ENCODE data around the gene PPP3R1.
A peak's percentile ranks its signal among the peaks of the same experiment; 100 is the strongest.

The PPP3R1 gene

DNA sequence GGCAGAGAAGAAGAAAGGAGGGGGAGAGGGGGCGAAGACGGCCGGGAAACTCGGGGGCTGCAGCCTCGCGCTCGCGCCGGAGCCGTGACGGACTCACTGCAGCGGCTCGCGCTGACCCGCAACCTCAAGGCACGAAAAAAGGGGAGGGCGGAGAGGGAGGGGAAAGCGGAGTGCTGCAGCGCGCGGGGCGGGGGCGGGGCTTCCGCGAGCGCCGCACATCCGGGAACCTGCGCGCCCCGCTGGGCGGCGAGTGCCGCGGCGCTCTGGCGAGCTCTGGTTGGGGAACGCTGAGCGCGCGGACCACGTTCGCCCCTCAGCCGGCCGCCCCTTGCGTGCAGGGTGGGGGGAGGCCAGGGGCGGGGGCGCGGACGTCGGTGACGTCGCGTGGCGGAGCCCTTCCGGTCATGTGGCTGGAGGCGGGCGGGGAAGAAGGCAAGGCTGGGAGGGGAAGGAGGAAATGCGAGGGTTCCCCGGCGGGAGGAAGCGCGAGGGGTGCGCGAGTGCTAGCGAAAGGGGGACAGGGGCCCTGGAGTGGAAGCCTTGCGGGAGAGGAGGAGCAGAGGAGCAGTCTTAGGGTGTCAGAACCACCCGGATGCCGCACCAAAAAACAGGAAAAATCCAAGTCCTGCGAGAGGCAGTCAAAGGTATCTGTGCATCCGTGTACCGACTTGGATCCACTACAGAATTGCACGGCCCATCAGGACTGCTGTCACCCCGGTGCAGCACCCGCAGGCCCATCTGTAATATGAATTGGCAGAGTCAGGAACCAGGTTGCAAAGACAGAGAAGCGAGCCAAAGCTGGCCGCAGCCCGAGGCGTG, at the start of gene PPP3R1:
Gene PPP3R1 (minus strand): TSS at position 133 of the 819 bp plus-strand sequence. CDS start 405 bp downstream, outside the sequence.
- DNase-seq: peak; percentile 82

DNA sequence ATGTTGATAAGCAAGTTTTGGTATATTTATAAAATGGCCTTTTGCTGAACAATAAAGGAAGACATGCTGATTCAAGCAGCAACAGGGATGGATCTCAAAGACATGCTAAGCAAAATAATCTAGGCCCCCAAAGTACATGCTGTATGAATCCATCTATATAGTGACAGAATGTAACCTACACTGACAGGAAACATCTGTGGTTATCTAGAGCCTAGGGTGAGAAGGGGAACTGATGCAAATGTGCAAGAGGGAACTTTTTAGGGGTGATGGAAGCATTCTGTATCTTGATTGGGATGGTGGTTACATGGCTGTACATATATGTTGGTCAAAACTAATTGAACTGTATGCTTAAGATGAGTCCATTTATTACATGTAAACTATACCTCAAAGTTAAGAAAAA, 43.2 kb upstream of the PPP3R1 start:
- DNase-seq: no peak

- DNase-seq: no peak
Observed at GRCh38 chr2:68294913-68295312, 42.6 kb upstream of the PPP3R1 start.

- DNase-seq: no peak
Observed at GRCh38 chr2:68294187-68294586, 41.9 kb upstream of the PPP3R1 start.

GRCh38 chr2:68293755-68294154, 41.4 kb upstream of the PPP3R1 start:
- DNase-seq: no peak

DNA sequence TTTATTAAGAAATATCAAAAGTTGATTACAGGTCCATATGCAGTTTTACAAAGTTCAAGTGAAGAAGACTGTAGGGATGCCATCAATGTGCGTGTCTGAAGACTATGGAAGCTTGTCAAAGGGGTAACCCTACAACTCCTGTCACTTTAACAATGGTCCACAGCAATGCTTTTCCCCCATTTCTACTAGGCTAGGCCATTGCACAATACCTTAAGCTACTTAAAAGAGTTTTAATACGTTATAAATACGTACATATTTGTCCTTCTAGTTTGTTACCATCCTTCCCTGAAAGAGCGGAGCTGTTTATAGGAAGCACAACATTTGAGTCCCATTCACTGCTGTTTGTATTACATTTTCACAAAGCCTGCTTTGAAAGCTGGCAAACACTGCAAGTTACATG, 40.7 kb upstream of the PPP3R1 start:
- DNase-seq: no peak

GRCh38 chr2:68292108-68292710, 39.9 kb upstream of the PPP3R1 start:
- DNase-seq: no peak

DNA sequence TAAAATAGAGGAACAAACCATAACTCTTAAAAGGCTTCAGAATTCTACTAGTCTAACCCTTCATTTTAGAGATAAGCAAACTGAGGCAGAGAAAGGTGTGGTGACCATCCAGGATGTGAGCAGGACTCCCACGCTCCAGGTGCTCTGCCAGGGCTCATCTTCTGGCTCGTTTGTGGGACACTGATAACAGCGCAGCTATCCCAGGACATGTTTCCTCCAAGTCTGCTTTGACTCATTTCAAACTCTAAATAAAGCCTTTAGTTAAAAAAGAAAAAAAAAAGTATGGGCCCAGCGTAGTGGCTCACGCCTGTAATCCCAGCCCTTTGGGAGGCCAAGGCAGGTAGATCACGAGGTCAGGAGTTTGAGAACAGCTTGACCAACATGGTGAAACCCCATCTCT, 39.0 kb upstream of the PPP3R1 start:
- no peak for DNase-seq

DNA sequence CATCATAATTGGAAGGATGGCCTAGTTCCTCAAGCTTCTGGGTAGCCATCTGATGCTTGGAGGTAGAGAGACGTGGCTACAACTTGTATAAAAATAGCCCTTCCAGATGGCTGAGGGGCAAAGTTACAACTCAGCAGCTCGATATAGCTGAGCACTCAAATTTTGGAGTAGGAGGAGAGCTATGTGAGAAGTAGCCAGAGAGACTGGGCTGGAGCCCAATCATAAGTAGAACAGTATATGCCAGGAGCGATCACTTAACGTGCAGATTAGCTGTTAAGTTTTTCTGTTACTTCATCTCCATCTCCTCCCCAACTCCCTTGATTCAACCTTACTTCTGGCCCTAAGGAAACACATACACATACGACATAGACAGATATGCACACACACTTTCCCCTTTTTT, 38.6 kb upstream of the PPP3R1 start:
- DNase-seq: no peak

DNA sequence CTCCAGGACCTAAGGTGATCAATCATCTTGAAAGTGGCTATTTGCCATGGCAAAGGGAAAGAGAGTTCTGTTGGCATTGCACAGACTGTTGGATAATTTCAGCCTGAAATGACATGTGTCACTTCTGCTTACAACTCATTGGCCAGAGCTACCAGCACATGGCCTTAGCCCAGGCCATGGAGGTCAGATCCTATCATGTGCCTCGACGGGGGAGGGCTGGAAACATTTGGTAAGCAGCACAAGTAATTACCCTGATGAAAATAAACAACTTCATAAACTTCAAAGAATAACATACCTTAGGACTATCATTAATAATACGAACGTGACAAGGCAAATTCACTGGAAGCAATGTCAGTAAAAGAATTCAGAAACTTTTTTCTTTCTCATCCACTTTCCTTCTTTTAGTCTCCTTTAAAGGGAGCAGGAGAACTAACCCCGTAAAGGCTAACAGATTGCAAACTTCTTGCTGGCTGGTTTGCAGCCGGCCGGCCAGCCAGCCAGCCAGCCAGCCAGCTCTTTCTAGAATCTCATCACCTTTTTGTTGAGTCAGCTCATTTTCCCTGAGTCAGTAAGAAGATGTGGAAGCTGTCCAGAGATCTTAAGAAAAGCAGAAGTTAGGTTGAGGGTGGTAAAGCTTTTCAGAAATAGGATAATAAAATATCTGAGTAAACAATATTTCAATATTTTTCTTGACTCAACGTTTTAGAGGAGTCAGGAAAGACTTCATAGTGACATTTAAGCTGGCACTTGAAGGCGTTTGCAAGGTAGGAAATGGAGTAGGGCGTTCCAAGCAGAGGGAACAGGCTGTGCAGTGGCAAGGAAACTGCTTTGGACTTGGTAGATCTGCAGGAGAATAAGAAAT, 35.5 kb upstream of the PPP3R1 start:
- no peak for DNase-seq

DNA sequence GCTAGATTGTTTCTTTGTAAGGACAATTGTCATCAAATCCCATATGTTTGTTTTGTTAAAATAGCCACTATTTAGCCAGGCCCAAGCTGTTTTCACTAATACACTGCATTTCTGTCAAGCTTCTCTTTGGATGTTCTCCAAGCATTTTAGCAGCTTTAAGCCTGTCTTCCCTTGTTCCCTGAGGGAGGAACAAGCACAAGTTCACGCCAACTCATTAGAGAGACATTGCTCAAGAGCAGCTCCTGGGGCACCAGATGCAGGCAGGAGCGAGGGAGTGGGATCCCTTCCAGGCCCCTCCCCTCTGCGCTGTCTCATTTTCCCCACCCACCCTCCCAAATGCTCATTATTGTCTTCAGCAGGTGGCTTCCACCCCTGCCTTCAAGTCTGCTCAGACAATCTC, 32.6 kb upstream of the PPP3R1 start:
- no peak for DNase-seq

DNA sequence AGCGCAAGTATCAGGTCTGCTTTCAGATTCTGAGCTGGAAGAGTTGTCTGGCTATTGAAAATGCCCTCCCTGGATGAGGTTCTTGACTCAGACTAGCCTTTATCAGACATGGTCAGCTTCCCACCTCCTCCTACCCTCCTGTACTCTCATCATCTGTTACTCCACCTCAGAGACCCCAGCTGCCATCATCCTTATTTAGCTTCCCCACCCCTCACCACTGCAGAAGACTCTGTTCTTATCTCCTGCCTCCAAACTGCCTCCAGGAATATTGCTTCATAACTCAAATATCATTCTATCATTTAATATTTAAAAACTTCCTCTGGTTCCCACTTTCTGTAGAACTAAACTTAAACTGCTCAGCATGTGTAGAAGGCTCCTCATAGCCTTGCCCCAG, 31.1 kb upstream of the PPP3R1 start:
- no peak for DNase-seq

- no peak for DNase-seq
Observed at GRCh38 chr2:68282811-68283418, 30.6 kb upstream of the PPP3R1 start.

DNA sequence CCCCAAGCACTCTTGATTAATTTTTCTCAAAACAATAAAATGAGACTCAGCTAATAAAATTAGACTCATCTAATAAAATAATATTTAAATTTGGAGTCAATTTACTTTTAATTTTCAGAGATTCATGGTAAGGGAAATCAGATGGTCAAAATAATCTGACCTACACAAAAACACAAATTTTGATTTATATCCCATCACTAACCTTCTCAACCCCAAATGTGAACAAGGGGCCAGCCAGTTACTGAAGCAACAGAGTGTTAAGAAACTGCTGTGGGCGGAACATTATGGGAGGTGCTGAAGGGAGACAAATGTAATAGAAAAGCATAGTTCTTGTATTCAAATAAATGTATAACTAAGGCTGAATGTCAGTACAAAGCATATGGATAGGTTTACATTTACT, 28.5 kb upstream of the PPP3R1 start:
- DNase-seq: no peak

- DNase-seq: no peak
Observed at GRCh38 chr2:68280348-68280747, 28.0 kb upstream of the PPP3R1 start.

DNA sequence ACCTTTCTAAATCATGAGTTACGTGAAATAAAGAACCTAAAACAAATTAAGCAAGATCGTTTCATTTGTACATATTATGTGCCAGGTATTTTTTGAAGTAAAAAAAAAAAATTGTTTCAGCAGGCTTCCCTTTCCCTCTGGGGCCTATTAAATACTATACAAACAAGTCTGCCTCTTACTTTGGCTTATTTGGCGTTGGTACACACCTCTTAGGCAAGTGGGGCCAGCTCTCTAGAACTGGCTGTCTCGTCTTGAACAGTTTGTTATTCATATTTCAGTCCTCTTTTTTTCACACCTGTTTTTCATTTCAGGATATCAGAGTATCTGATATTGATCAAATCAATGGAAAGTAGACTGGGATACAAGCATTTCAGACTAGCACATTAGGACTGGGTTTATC, 27.4 kb upstream of the PPP3R1 start:
- no peak for DNase-seq

DNA sequence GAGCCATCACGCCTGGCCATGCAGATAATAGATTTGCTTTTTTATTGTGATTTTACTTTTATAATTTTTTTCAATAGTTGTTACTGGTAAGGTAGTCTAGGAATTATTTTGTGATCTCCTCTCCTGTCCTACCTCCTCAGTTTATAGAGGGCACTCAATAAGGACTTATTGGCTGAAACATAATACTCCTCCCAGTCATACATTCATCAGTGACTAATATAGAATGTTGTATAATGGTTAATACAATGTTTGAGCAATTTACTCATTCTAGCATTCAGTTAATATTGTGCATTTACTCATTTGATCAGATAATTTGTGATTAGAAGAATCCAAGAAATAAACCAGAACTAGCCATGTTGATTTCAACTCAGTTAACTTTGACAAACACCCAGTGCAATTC, 25.8 kb upstream of the PPP3R1 start:
- no peak for DNase-seq

- no peak for DNase-seq
Observed at GRCh38 chr2:68274022-68274421, 21.7 kb upstream of the PPP3R1 start.

DNA sequence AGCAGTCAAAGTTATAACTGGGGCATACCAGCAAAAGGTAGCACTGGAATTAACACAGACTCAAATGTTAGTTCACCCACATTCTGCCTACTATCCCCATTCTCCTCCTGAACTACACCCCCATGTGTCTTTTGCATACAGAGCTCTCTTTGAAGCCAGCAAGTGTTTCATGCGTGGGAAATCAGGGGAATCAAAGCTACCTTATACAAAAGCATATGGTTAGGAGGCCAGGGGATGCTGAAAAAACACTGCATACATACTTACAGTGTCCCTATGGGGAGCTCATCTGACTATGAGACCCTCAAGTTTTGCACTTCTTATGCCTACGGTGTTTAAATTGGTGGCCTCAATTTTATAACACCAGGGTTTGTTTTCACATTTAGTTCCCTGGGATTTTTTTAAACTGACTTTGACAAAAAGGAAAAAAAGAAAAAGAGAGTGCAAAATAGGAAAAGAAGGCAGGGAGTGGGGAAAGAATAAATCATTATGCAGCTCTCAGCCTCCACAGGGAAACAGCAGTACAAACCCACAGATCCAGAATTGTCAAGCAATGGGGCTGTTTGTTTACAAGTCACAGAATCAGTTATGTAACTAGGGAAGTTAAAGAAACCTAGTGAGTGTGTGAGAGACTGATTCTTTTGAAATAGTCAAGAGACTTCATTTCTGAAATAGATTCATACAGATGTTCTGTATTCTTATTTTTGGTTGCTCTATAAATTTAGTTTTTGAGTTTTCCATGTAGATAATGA, 20.1 kb upstream of the PPP3R1 start:
- DNase-seq: no peak

GRCh38 chr2:68266655-68267054, 14.3 kb upstream of the PPP3R1 start:
- DNase-seq: no peak

- no peak for DNase-seq
Observed at GRCh38 chr2:68263632-68264031, 11.3 kb upstream of the PPP3R1 start.

GRCh38 chr2:68258851-68259250, 6.5 kb upstream of the PPP3R1 start:
- no peak for DNase-seq

DNA sequence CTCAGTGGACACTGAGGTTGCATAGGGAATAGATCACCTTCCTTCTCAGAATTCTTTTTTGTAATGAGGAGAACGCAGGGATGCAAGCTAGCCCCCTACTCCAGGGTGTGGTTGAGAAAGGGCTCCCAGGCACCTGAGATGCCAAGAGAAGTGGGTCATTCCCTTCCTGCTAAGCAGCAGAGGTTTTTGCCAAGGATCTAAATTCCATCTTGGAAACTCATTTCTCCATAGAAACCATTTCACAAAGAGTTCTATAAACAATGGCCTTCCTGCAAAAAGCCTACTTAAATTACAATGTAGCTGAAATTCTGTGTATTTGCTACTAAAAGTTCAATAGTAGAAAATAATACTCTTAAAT, 3.7 kb upstream of the PPP3R1 start:
- DNase-seq: no peak
